HG03521 (cell line): ENCODE data around the gene ATP2C1.

Experiments used
- ATAC-seq: cut with Tn5 transposase; IDR thresholded peaks from one replicate; pipeline ENCODE4 v1.9.1; 2021; ENCODE audit warnings: mild to moderate bottlenecking, moderate library complexity; ENCODE audit not compliant: unreplicated experiment

Gene ATP2C1

DNA sequence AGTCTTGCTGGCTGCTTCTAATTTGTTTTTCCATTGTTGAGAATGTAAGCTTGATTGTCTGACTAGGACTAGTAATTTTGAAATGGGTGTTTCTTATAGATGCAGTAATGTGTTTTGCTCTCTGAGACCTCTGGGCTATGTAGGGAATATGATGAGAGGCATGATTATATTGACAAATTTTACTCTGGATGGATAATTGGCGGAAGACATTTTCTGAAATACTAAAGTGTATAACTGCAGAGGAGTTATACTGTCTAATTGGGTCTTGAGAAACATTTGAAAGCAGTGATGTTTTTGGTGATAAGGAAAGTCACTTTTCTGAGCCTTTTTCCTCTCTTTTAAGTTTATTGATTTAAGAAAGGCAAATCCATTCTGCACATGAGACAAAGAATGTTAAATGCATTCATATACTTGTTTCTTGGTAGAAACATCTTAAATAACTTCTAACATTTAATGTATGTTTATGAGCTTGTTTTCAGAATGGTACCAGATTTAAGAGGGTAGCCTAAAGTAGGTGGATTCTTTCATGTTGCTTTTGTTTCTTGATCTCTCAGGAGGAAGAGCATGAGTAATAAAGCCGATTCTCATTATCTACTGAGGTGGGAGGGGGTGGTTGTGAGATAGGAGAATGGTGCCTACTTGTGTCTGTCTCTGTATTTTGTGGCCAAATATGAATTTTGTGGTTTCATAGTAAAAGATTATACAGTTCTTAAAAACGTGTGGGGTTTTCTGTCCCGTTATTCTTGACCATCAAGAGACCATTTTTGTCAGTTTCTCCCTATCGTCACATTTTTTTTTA, 2.0 kb downstream of the ATP2C1 start:
- no peak for ATAC-seq

- ATAC-seq = no peak
Observed at GRCh38 chr3:130897316-130897715, 3.4 kb downstream of the ATP2C1 start.

- ATAC-seq = peak; percentile 60
Observed at GRCh38 chr3:130900959-130901358, 7.1 kb downstream of the ATP2C1 start.

DNA sequence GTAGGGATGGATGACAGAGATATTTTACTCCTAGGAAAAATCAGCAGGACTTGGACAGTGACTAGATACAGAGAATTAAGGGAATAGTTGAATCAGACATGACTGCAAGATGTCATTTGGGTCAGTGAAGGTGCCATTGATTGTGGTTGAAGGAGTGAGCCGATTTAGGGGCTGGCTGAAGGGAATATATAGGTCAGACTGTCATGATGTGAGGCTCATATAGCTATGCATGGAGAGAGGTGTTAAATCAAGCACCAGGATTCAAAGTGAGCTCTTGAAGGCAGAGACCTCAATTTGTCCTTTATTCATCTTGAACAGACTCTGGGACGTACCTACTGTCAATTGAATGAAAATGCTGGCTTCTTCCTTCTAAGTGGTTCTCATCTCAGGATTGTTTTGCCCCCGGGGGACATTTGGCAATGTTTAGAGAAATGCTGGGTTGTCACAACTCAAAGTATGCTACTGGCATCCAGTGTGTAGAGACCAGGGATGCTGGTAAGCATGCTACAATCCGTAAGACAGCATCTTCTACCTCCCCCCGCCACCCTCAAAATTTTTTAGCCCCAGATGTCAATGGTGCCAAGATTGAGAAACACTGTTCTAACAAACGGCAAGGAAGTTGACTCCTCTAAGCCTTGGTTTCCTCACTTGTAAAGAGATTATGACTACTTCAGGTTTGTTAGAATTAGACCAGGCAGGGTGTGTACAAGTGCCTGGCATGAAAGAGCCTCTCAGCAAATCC, 7.8 kb downstream of the ATP2C1 start:
- ATAC-seq = no peak

DNA sequence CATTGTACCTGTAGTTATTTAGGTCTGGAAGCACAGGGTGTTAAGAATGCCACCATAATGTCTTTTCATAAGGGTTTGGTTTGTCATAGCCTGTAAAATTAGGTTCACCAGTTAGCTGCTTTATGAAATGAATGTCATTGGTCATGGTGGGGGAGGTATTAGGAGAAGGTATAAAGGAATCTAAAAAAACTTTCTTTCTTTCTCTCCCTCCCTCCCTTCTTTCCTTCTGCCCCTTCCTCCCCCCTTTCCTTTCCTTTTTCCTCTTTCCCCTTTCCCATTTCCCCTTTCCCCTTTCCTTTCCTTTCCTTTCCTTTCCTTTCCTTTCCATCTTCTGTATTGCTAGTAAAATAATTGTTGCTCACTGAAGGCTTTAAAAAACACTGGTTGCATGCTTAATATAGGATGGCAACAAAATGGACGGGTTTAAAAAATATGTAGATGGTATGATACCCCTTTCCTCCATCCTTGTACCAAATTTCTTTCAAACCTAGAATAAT, 9.6 kb downstream of the ATP2C1 start:
- ATAC-seq = no peak

DNA sequence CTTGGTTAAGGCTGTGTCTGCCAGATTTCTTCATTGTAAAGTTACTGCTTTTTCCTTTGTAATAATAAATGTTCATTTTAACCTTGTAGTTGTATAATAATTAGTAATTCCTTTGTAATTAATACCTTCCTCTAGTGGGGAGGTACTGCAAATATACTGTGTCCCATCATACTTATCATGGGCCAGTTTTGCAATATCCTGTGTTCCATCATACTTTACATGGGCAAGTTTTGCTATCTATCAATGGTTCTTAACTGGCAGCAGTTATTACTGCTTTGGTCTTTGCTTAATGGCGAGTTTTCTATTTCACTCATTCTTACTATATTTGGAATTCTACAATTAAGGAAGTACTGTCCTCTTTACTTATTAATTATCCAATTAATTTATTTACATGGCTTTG, 10.6 kb downstream of the ATP2C1 start:
- no peak for ATAC-seq

DNA sequence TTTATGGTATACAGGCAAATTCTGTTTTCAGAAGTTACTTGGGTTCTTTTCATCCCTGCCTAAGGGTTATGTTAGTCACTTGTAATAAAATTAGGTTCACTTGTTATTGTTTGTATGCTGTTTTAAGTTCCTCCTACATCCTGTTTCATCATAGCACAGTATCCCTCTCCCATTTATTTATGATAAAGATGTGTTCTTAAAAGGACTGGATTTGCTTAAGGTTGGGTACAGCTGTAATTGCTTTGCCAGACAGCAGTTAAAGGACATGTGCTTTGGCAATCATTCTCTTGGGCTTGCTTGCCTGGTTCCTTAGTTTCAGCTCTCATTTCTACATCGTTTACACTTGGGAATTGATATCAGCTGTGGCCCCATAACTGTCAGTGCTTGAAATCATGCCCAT, 11.7 kb downstream of the ATP2C1 start:
- ATAC-seq = no peak

- no peak for ATAC-seq
Observed at GRCh38 chr3:130906374-130906995, 12.6 kb downstream of the ATP2C1 start.

GRCh38 chr3:130907500-130907899, 13.6 kb downstream of the ATP2C1 start:
- ATAC-seq = no peak

DNA sequence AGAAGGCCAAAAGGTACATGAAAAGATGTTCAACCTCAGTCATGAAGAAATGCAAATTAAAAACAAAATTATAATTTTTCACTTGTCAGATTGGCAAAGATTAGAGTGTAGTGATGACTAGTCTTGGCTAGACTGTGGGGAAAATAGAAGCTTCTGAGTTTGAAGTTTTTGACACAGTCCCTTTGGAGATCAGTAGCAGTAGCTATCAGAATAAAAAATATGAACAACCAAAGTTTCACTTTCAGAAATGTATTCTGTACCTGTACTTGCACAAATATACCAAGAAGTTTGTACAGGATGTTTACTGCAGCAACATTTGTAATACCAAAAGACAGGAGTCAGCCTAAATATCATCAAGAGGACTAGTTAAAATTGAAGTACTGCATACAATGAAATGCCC, 14.1 kb downstream of the ATP2C1 start:
- ATAC-seq = no peak

GRCh38 chr3:130915567-130916292, 21.8 kb downstream of the ATP2C1 start:
- ATAC-seq = no peak

DNA sequence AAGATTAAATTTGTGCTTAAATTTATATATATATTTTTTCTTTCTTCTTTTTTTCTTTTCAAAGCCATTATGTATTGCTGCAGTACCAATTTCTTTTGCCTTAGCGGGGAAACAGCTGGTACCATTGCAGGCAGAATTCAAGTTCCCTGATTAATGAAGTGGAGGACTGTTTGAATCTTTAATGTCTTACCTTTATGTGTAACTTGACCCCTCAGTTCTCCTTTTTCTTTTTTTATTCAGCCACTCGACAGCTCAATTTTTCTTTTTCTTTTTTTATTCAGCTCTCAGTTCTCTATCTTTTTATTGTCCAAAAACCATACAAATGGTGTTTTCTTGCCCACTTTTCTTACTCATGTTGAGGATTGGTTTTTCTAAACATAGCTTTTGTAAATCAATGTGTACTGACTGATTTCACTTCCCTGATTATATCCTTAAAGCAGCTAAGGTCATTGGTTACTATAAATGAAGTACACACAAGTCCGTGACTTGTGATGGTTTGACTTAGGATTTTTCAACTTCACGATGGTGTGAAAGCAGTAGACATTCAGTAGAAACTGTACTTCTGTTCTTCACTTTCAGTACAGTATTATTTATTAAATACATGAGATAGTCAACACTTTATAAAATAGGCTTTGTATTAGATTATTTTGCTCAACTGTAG, 22.8 kb downstream of the ATP2C1 start:
- ATAC-seq = no peak

- ATAC-seq = no peak
Observed at GRCh38 chr3:130918328-130918727, 24.4 kb downstream of the ATP2C1 start.

GRCh38 chr3:130925628-130926027, 31.7 kb downstream of the ATP2C1 start:
- ATAC-seq = peak; percentile 43

GRCh38 chr3:130926504-130926903, 32.6 kb downstream of the ATP2C1 start:
- no peak for ATAC-seq

GRCh38 chr3:130929804-130930203, 35.9 kb downstream of the ATP2C1 start:
- no peak for ATAC-seq

DNA sequence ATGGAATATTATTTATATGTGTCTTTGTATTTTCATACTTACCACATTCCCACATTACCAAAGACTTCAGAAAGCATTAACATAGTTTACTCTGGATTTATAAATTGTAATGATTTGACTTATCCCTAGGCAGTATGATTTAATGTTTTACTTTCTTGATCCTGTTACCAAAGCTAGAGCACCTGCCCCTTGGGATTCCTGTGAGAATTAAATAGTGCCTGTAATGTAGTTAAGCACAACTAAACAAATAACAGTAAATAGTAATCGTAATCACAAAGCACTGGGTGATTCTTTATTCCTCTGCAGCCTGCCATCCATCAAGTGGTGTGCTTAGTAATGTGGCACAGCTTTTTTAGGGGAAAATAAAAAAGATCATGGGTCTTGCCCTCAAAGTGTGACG, 39.1 kb downstream of the ATP2C1 start:
- ATAC-seq = no peak

GRCh38 chr3:130933801-130934345, 40.0 kb downstream of the ATP2C1 start:
- ATAC-seq = no peak

DNA sequence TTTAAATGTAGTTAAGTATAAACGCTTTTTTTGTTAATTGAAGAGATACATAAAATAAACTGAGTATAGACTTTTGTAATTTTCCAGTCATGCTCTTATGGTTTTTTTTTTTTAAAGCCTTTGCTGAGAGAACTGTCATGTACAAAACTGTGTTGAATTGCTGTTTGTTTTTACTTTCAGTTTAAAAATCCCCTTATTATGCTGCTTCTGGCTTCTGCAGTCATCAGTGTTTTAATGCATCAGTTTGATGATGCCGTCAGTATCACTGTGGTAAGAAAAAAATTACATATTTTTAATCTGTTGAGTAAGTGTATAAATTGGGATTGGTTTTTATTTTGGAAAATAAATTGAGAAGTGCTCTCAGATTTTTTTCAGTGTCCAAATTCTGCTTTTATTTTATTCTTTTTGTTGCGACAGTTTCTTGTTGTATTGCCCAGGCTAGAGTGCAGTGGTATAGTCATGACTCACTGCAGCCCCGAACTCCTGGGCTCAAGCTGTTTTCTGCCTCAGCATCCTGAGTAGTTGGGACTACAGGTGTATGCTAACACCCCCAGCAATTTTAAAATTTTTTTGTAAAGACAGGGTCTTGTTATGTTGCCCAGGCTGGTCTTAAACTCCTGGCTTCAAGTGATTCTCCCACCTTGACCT, 40.7 kb downstream of the ATP2C1 start:
- no peak for ATAC-seq
